SK-N-MC (cell line): Measurements from ENCODE around the gene CAMK2N1.

Source experiments
- EZH2 ChIP-seq: fragments of 200-600 bp; sonication (generic); IDR thresholded peaks from one replicate; pipeline ENCODE4 v1.6.1; 2017; ENCODE audit warnings: antibody characterized with exemption
- POLR2AphosphoS5 ChIP-seq: IDR thresholded peaks from 2 replicates; pipeline ENCODE4 v1.6.1; 2012; ENCODE audit warnings: mild to moderate bottlenecking, low read depth, low read length, borderline replicate concordance

DNA sequence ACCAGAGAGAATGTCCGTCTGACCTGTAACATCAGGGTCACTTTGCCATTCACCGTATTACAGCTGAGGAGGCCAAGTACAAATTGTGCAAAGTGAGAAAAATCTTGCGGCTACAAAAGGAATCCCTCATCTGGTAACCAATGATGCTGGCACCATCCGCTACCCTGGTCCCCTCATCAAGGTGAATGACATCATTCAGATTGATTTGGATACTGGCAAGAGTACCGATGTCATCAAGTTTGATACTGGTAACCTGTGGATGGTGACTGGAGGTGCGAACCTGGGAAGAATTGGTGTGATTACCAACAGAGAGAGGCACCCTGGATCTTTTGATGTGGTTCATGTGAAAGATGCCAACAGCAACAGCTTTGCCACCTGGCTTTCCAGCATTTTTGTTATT, 40.3 kb upstream of the CAMK2N1 start:
- TF ChIP-seq POLR2AphosphoS5 (no peak), EZH2 (no peak)
